ENCODE results near the gene FXYD5.
A peak's percentile ranks its signal among the peaks of the same experiment; 100 is the strongest.

FXYD5 gene

GRCh38 chr19:35110974-35111373, 43.6 kb upstream of the FXYD5 start:
- TF ChIP-seq POLR2AphosphoS5 (IDR thresholded peaks at IDR 0.05; ENCODE audit: low read depth, low read length) (no peak), SPI1 (IDR thresholded peaks at IDR 0.05; ENCODE audit: low read depth, low read length) (no peak), TAF1 (IDR thresholded peaks at IDR 0.05; ENCODE audit: low read depth, low read length) (no peak), PAX5 (IDR thresholded peaks at IDR 0.05; ENCODE audit: insufficient read depth, low read length, severe bottlenecking) (no peak), POLR2A (IDR thresholded peaks at IDR 0.05; ENCODE audit: low read depth, low read length) (no peak), POU2F2 (IDR thresholded peaks at IDR 0.05; ENCODE audit: low read depth, low read length) (no peak)
- DNase-seq (ENCODE audit: insufficient read length, low spot score), result no peak
- no peak for FAIRE-seq

- no peak for TF ChIP-seq SPI1 (IDR thresholded peaks at IDR 0.05; ENCODE audit: low read depth, low read length)
- TF ChIP-seq POLR2A (IDR thresholded peaks at IDR 0.05; ENCODE audit: low read depth, low read length), result no peak
- no peak for TF ChIP-seq TAF1 (IDR thresholded peaks at IDR 0.05; ENCODE audit: low read depth, low read length)
- no peak for TF ChIP-seq PAX5 (IDR thresholded peaks at IDR 0.05; ENCODE audit: insufficient read depth, low read length, severe bottlenecking)
- DNase-seq (ENCODE audit: insufficient read length, low spot score) (no peak), FAIRE-seq (no peak)
Observed at GRCh38 chr19:35112995-35113688, 41.4 kb upstream of the FXYD5 start.

DNA sequence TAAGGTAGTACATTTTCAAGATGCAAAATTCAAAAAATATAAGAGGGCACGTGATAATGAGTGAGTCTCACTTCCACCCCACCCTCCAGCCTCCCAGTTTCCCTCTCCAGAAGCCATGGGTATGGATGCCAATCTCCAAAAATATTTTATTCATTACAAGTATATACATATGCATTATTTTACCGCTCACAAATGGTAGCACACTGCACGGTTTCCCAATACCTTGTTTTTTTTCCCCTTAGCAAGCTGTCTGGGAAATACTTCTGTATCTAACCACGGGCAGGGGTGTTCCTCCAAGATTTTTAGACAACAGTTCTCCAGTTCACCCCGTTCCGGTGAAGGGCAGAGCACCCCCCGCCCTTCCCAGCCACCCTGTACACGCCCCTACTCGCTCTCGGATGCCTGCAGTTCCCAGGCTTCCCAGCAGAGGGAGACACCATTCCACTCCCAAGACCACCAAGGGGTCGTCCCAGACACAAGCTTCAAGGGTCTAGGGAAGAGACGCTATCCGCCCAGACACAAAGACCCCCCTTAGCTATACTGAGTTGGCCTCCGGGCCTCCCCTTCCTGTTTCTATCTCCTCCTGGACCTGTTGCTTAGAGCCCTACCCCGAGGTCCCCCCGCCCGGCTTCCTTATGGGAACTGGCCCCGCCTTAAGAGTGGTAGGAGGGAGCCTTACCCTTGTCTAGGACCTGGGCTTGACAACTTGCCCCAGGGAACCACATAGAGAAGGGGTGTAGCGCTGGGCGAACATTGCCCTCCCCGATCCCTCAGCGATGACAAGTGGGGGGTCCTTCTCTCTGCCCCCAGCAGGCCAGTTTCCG, 40.0 kb upstream of the FXYD5 start:
- peak; percentile 82 for DNase-seq (ENCODE audit: insufficient read length, low spot score)
- no peak for TF ChIP-seq TAF1 (IDR thresholded peaks at IDR 0.05; ENCODE audit: low read depth, low read length)
- TF ChIP-seq POLR2AphosphoS5 (IDR thresholded peaks at IDR 0.05; ENCODE audit: low read depth, low read length), result no peak
- no peak for TF ChIP-seq SPI1 (IDR thresholded peaks at IDR 0.05; ENCODE audit: low read depth, low read length)
- TF ChIP-seq POLR2A (IDR thresholded peaks at IDR 0.05; ENCODE audit: low read depth, low read length), result no peak
- no peak for TF ChIP-seq POU2F2 (IDR thresholded peaks at IDR 0.05; ENCODE audit: low read depth, low read length)
- TF ChIP-seq PAX5 (IDR thresholded peaks at IDR 0.05; ENCODE audit: insufficient read depth, low read length, severe bottlenecking), result no peak
- FAIRE-seq, result peak; percentile 86

GRCh38 chr19:35115177-35115951, 39.2 kb upstream of the FXYD5 start, which contains the start of gene FXYD3:
Gene FXYD3, plus strand, starts transcription at chr19:35115823. Its CDS starts 3,554 bp downstream, at chr19:35119377.
- DNase-seq (ENCODE audit: insufficient read length, low spot score) (no peak), FAIRE-seq (no peak)
- TF ChIP-seq POLR2AphosphoS5 (IDR thresholded peaks at IDR 0.05; ENCODE audit: low read depth, low read length) (no peak), PAX5 (IDR thresholded peaks at IDR 0.05; ENCODE audit: insufficient read depth, low read length, severe bottlenecking) (no peak), TAF1 (IDR thresholded peaks at IDR 0.05; ENCODE audit: low read depth, low read length) (no peak), POU2F2 (IDR thresholded peaks at IDR 0.05; ENCODE audit: low read depth, low read length) (no peak), SPI1 (IDR thresholded peaks at IDR 0.05; ENCODE audit: low read depth, low read length) (no peak), POLR2A (IDR thresholded peaks at IDR 0.05; ENCODE audit: low read depth, low read length) (no peak)

DNA sequence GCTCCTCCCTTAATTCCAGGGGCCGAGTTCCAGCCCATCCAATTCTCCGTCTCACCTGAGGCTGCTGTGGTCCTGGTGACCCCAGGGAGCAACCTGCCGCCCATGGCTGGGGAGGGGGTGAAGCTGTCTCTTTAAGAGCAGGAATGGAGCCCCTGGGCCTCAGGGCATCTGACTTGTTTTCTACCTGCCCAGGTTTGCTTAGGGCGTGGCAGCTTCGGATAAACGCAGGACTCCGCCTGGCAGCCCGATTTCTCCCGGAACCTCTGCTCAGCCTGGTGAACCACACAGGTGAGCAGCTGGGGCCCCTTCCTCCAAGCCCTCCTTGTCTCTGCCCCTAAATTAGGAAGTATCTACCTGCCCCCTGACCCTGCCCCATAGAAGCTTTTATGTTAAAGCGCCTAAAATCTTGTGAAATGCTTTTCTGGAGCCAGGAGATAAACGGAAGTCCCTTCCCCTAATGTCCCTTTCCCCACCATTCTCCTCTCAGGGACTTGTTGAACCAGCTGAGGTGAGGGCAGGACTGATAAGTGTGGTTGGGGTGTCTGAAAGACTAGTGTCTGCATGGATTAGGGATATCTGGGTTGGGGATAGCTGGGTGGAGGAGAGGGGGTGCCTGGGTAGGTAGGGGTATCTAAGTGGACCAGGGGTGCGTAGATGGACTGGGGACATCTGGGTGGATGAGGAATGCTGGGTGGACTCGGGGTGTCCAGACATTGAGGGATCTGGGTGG, 38.3 kb upstream of the FXYD5 start:
- FAIRE-seq, result no peak
- DNase-seq (ENCODE audit: insufficient read length, low spot score), result no peak
- TF ChIP-seq POLR2AphosphoS5 (IDR thresholded peaks at IDR 0.05; ENCODE audit: low read depth, low read length) (no peak), POLR2A (IDR thresholded peaks at IDR 0.05; ENCODE audit: low read depth, low read length) (no peak), POU2F2 (IDR thresholded peaks at IDR 0.05; ENCODE audit: low read depth, low read length) (no peak), TAF1 (IDR thresholded peaks at IDR 0.05; ENCODE audit: low read depth, low read length) (no peak), PAX5 (IDR thresholded peaks at IDR 0.05; ENCODE audit: insufficient read depth, low read length, severe bottlenecking) (no peak), SPI1 (IDR thresholded peaks at IDR 0.05; ENCODE audit: low read depth, low read length) (no peak)

DNA sequence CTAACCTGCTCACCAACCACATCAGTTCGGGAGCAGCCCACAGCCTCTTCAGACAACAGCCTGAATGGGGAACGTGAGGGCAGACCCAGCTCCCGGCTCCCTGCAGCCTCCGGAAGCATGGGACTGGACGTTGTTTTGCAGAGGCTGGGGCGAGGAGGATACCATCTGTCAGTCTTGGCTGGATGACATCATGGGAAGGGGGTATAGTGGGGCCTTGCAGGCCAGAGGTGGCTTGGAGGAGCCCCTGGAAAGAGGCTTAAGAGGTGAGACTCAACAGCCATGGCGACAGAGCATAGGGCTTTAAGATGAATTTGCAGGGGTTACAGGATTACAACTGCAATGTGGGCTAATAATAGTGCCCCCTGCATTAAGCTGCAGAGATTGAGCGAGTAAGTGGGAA, 37.4 kb upstream of the FXYD5 start:
- TF ChIP-seq TAF1 (IDR thresholded peaks at IDR 0.05; ENCODE audit: low read depth, low read length), result no peak
- no peak for TF ChIP-seq POLR2A (IDR thresholded peaks at IDR 0.05; ENCODE audit: low read depth, low read length)
- TF ChIP-seq POLR2AphosphoS5 (IDR thresholded peaks at IDR 0.05; ENCODE audit: low read depth, low read length), result no peak
- no peak for TF ChIP-seq PAX5 (IDR thresholded peaks at IDR 0.05; ENCODE audit: insufficient read depth, low read length, severe bottlenecking)
- TF ChIP-seq SPI1 (IDR thresholded peaks at IDR 0.05; ENCODE audit: low read depth, low read length), result no peak
- no peak for TF ChIP-seq POU2F2 (IDR thresholded peaks at IDR 0.05; ENCODE audit: low read depth, low read length)
- FAIRE-seq (no peak), DNase-seq (ENCODE audit: insufficient read length, low spot score) (no peak)

- DNase-seq (ENCODE audit: insufficient read length, low spot score), result no peak
- TF ChIP-seq POLR2A (IDR thresholded peaks at IDR 0.05; ENCODE audit: low read depth, low read length), result no peak
- no peak for FAIRE-seq
Observed at GRCh38 chr19:35117799-35118198, 36.7 kb upstream of the FXYD5 start.

GRCh38 chr19:35118268-35119020, 36.1 kb upstream of the FXYD5 start:
- FAIRE-seq (no peak), DNase-seq (ENCODE audit: insufficient read length, low spot score) (no peak)
- no peak for TF ChIP-seq POU2F2 (IDR thresholded peaks at IDR 0.05; ENCODE audit: low read depth, low read length)
- no peak for TF ChIP-seq POLR2AphosphoS5 (IDR thresholded peaks at IDR 0.05; ENCODE audit: low read depth, low read length)
- TF ChIP-seq POLR2A (IDR thresholded peaks at IDR 0.05; ENCODE audit: low read depth, low read length), result no peak
- TF ChIP-seq TAF1 (IDR thresholded peaks at IDR 0.05; ENCODE audit: low read depth, low read length), result no peak
- TF ChIP-seq SPI1 (IDR thresholded peaks at IDR 0.05; ENCODE audit: low read depth, low read length), result no peak
- no peak for TF ChIP-seq PAX5 (IDR thresholded peaks at IDR 0.05; ENCODE audit: insufficient read depth, low read length, severe bottlenecking)
